ENCODE measurements around the gene PRDM16. TPM values are rescaled to one million over a fixed set of nuclear protein-coding genes. Genes with fewer than 3 reads are reported as not detected.

The PRDM16 gene
- total and polyA plus RNA-seq, 2 of the 13 experiments (the other 11 are each of a cell fraction or from before 2014, with no cell fraction given) = 0.15 to 0.81 TPM

DNA sequence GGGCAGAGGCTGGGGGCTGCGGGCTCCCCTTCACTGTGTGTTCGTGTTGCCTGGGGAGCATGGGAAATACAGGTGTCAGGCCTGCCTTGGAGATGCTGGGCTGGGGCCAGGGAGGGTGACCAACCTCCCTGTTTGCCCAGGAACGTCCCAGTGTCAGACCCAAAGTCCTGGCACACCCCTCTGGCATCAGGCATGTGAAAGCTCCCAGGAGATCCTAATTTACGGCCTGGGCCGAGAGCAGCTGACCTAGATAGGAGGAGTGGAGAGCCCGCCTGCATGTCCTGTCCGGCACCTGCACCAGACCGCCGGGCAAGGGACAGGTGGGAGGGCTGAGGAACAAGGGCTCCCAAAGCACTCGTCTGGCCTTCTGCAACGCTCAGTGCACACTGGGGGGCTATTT lies 124.8 kb downstream of the PRDM16 start:
- no TSS peak for BruUV-seq (replicated peaks)
- no peaks in the 10 kb centered on the region for H3K79me2 ChIP-seq (ENCODE audit: insufficient read depth, low read length)
- no peaks in the 10 kb centered on the region; a peak in 2 of 5 replicates for H3K27me3 ChIP-seq (ENCODE audit: control insufficient read depth in 1 of 2, insufficient read depth in 2 of 2, low read length in 2 of 2)
- CTCF ChIA-PET (ENCODE audit: low intra/inter-chr PET ratio, low total read pairs) = no interaction called here
- no peak overlapping the region for H3K4me2 ChIP-seq (ENCODE audit: low read depth, low read length)
- no peaks in the 10 kb centered on the region for H3K36me3 ChIP-seq (replicated peaks in 1 of 2; ENCODE audit: control insufficient read depth in 1 of 2, insufficient read depth in 2 of 2, low read length in 2 of 2)
- no peak overlapping the region for H3K4me3 ChIP-seq (replicated peaks in 1 of 3; ENCODE audit: insufficient read depth in 1 of 3, low read depth in 2 of 3, low read length in 3 of 3)
- DNase-seq (ENCODE audit: low spot score) (no peak), ATAC-seq (no peak), FAIRE-seq (no peak)
- in situ Hi-C loops (cut with HindIII; ENCODE audit: extremely low pct_ligation_motif_present, low pct_unique_long_range_greater_than_20kb) = no loop called here
- no peak overlapping the region for H2AFZ ChIP-seq (ENCODE audit: low read length)
- no peaks in the 10 kb centered on the region for H4K20me1 ChIP-seq (ENCODE audit: insufficient read depth, low read length)
- intact Hi-C loops (cut with micrococcal nuclease; ENCODE audit: unreplicated experiment) = no loop called here
- POLR2A ChIA-PET = interaction anchor here (2.8 kb wide), 1 partner anchor 26 kb away, joined by 9 read pairs; no protein-coding TSS in a partner anchor
- TF ChIP-seq, protein P1, sequence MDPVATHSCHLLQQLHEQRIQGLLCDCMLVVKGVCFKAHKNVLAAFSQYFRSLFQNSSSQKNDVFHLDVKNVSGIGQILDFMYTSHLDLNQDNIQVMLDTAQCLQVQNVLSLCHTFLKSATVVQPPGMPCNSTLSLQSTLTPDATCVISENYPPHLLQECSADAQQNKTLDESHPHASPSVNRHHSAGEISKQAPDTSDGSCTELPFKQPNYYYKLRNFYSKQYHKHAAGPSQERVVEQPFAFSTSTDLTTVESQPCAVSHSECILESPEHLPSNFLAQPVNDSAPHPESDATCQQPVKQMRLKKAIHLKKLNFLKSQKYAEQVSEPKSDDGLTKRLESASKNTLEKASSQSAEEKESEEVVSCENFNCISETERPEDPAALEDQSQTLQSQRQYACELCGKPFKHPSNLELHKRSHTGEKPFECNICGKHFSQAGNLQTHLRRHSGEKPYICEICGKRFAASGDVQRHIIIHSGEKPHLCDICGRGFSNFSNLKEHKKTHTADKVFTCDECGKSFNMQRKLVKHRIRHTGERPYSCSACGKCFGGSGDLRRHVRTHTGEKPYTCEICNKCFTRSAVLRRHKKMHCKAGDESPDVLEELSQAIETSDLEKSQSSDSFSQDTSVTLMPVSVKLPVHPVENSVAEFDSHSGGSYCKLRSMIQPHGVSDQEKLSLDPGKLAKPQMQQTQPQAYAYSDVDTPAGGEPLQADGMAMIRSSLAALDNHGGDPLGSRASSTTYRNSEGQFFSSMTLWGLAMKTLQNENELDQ (CRISPR knock-in tag; IDR thresholded peaks at IDR 0.05; ENCODE audit: borderline replicate concordance) = no peak
- TF ChIP-seq ZNF660 (CRISPR knock-in tag; IDR thresholded peaks at IDR 0.05; ENCODE audit: borderline replicate concordance, low read depth) = no peak
- TF ChIP-seq JARID2 (CRISPR knock-in tag; IDR thresholded peaks at IDR 0.05; ENCODE audit: insufficient replicate concordance) = no peak
- no peak for TF ChIP-seq HMGA1 (CRISPR knock-in tag; conservative IDR thresholded peaks at IDR 0.05)
- no peak for TF ChIP-seq ZFAT (CRISPR knock-in tag; conservative IDR thresholded peaks at IDR 0.05)
- TF ChIP-seq ZNF607 (CRISPR knock-in tag; IDR thresholded peaks at IDR 0.05; ENCODE audit: borderline replicate concordance) = no peak
- TF ChIP-seq TBP (CRISPR knock-in tag; IDR thresholded peaks at IDR 0.05) = no peak
- TF ChIP-seq YEATS2 (CRISPR knock-in tag; IDR thresholded peaks at IDR 0.05; ENCODE audit: borderline replicate concordance) = no peak
- TF ChIP-seq ZNF333 (CRISPR knock-in tag; IDR thresholded peaks at IDR 0.05; ENCODE audit: borderline replicate concordance) = no peak
- no peak for TF ChIP-seq SP140L (CRISPR knock-in tag; IDR thresholded peaks at IDR 0.05; ENCODE audit: borderline replicate concordance)
- TF ChIP-seq CENPT (CRISPR knock-in tag; IDR thresholded peaks at IDR 0.05; ENCODE audit: low read depth) = no peak
- TF ChIP-seq, protein P2, sequence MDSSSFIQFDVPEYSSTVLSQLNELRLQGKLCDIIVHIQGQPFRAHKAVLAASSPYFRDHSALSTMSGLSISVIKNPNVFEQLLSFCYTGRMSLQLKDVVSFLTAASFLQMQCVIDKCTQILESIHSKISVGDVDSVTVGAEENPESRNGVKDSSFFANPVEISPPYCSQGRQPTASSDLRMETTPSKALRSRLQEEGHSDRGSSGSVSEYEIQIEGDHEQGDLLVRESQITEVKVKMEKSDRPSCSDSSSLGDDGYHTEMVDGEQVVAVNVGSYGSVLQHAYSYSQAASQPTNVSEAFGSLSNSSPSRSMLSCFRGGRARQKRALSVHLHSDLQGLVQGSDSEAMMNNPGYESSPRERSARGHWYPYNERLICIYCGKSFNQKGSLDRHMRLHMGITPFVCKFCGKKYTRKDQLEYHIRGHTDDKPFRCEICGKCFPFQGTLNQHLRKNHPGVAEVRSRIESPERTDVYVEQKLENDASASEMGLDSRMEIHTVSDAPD (CRISPR knock-in tag; IDR thresholded peaks at IDR 0.05) = no peak
- no peak for TF ChIP-seq CCDC6 (CRISPR knock-in tag; IDR thresholded peaks at IDR 0.05)
- TF ChIP-seq, protein P3, sequence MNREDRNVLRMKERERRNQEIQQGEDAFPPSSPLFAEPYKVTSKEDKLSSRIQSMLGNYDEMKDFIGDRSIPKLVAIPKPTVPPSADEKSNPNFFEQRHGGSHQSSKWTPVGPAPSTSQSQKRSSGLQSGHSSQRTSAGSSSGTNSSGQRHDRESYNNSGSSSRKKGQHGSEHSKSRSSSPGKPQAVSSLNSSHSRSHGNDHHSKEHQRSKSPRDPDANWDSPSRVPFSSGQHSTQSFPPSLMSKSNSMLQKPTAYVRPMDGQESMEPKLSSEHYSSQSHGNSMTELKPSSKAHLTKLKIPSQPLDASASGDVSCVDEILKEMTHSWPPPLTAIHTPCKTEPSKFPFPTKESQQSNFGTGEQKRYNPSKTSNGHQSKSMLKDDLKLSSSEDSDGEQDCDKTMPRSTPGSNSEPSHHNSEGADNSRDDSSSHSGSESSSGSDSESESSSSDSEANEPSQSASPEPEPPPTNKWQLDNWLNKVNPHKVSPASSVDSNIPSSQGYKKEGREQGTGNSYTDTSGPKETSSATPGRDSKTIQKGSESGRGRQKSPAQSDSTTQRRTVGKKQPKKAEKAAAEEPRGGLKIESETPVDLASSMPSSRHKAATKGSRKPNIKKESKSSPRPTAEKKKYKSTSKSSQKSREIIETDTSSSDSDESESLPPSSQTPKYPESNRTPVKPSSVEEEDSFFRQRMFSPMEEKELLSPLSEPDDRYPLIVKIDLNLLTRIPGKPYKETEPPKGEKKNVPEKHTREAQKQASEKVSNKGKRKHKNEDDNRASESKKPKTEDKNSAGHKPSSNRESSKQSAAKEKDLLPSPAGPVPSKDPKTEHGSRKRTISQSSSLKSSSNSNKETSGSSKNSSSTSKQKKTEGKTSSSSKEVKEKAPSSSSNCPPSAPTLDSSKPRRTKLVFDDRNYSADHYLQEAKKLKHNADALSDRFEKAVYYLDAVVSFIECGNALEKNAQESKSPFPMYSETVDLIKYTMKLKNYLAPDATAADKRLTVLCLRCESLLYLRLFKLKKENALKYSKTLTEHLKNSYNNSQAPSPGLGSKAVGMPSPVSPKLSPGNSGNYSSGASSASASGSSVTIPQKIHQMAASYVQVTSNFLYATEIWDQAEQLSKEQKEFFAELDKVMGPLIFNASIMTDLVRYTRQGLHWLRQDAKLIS (CRISPR knock-in tag; IDR thresholded peaks at IDR 0.05) = no peak
- TF ChIP-seq JUN (CRISPR knock-in tag; IDR thresholded peaks at IDR 0.05) = no peak
- TF ChIP-seq NR1H2 (CRISPR knock-in tag; IDR thresholded peaks at IDR 0.05; ENCODE audit: borderline replicate concordance, low read depth) = no peak
- TF ChIP-seq ZKSCAN8 (CRISPR knock-in tag; IDR thresholded peaks at IDR 0.05; ENCODE audit: borderline replicate concordance) = no peak
- WGBS (ENCODE audit: low lambda C conversion rate) = no CpG with 5 or more reads among the region's 11 CpGs
- no peak overlapping the region for H3K27ac ChIP-seq (ENCODE audit: extremely low read length, insufficient read depth, low read length)
- no peaks in the 10 kb centered on the region for H3K9me3 ChIP-seq (ENCODE audit: low read length)
- peaks cover 42% of the 10 kb centered on the region for H3K4me1 ChIP-seq (ENCODE audit: insufficient read depth, low read length)
- no peak overlapping the region for H3K9ac ChIP-seq (ENCODE audit: insufficient read depth, low read depth, low read length)
